Measurements from ENCODE around the gene FRA10AC1. TPM values are rescaled to one million over a fixed set of nuclear protein-coding genes. Genes with fewer than 3 reads are reported as not detected.

Gene FRA10AC1
- total RNA-seq, 1 experiment from 2014 or later, result 12.4 TPM

- peaks cover 2% of the 10 kb centered on the region; the same call in 1 of the 2 replicates for H3K27me3 Mint-ChIP-seq (ENCODE audit: low read depth)
- no peaks in the 10 kb centered on the region for H3K9me3 ChIP-seq (ENCODE audit: control insufficient read depth, low read depth, low read length)
- no peaks in the 10 kb centered on the region for H3K9me3 Mint-ChIP-seq
- no peak overlapping the region for H3T11ph ChIP-seq (ENCODE audit: low read length)
- no peaks in the 10 kb centered on the region for H3K36me3 Mint-ChIP-seq (ENCODE audit: insufficient read depth in 1 of 3, low read depth in 3 of 3)
- H2BK15ac ChIP-seq (ENCODE audit: low read depth, low read length), result no peak overlapping the region
- no peak for DNase-seq
- peak overlapping the region in 1 of 3 experiments; percentile 10; a peak in 1 of 7 replicates for H3K27ac Mint-ChIP-seq
- no peak overlapping the region for H3K27ac ChIP-seq (ENCODE audit: insufficient read length, low read depth, low read length)
- no peak overlapping the region for H2BK12ac ChIP-seq (ENCODE audit: insufficient read length, low read depth, low read length)
- H4K8ac ChIP-seq (replicated peaks; ENCODE audit: insufficient read length, low read depth, low read length), result no peak overlapping the region
- H2AK5ac ChIP-seq (ENCODE audit: insufficient read length, low read length), result no peak overlapping the region
- no peaks in the 10 kb centered on the region for H3K79me1 ChIP-seq (ENCODE audit: insufficient read depth, low read depth, low read length, poor library complexity, severe bottlenecking)
- H4K20me1 ChIP-seq (ENCODE audit: control insufficient read depth, insufficient read depth, insufficient read length), result no peaks in the 10 kb centered on the region
- H3K14ac ChIP-seq (ENCODE audit: insufficient read depth, low read length), result no peak overlapping the region
- no peak overlapping the region for H3K4ac ChIP-seq (ENCODE audit: low read depth, low read length)
- H3K18ac ChIP-seq (ENCODE audit: insufficient read length, low read depth, low read length), result no peak overlapping the region
- H2BK20ac ChIP-seq (ENCODE audit: low read depth, low read length, poor library complexity, severe bottlenecking), result no peak overlapping the region
- no peaks in the 10 kb centered on the region for H3K23me2 ChIP-seq (ENCODE audit: insufficient read length, low read depth, low read length, poor library complexity, severe bottlenecking)
- no peak overlapping the region for H3K56ac ChIP-seq (ENCODE audit: insufficient read length, low read depth, low read length)
- H4K91ac ChIP-seq (ENCODE audit: insufficient read length, low read depth, low read length), result no peak overlapping the region
- H4K5ac ChIP-seq (ENCODE audit: insufficient read length, low read depth, low read length), result no peak overlapping the region
- H2AFZ ChIP-seq (ENCODE audit: low read length), result no peak overlapping the region
- H3K4me3 Mint-ChIP-seq, result no peak overlapping the region; a peak in 1 of 5 replicates
- no peak overlapping the region for H2BK5ac ChIP-seq (ENCODE audit: insufficient read length, low read length)
- WGBS (ENCODE audit: extremely low coverage, insufficient read length, low lambda C conversion rate), result no CpG with 5 or more reads among the region's 3 CpGs
- no peaks in the 10 kb centered on the region for H3K79me2 ChIP-seq (ENCODE audit: insufficient read depth, low read length)
- TF ChIP-seq CTCF (conservative IDR thresholded peaks at IDR 0.05), result no peak
- no peak overlapping the region for H2BK120ac ChIP-seq (ENCODE audit: low read depth, low read length, poor library complexity, severe bottlenecking)
- no peak overlapping the region for H3K4me2 ChIP-seq (ENCODE audit: insufficient read depth, insufficient read length, low read length)
- H3K27me3 ChIP-seq (ENCODE audit: insufficient read depth, low read length), result no peaks in the 10 kb centered on the region
- peaks cover 3% of the 10 kb centered on the region; the same call in 1 of the 2 replicates for H3K4me1 ChIP-seq (ENCODE audit: insufficient read depth, low read length)
- peaks cover 20 to 22% of the 10 kb centered on the region in 2 experiments for H3K4me1 Mint-ChIP-seq
- H3K23ac ChIP-seq (ENCODE audit: insufficient read length, low read depth, low read length), result no peak overlapping the region
- no peak overlapping the region for H3K9ac ChIP-seq (ENCODE audit: extremely low read depth, insufficient read length, low read length)
Measured at GRCh38 chr10:93719901-93720300, 17.5 kb upstream of the FRA10AC1 start.
